HepG2 (cell line): ENCODE data around the gene CRIP1. TPM values are rescaled to one million over a fixed set of nuclear protein-coding genes. Genes with fewer than 3 reads are reported as not detected.

Source experiments
- ASH2L ChIP-seq: fragments of 300-600, 200-600 bp; sonication (generic); IDR thresholded peaks from 2 replicates; pipeline ENCODE4 v1.7.0; 2017; ENCODE audit warnings: low read depth, mild to moderate bottlenecking, moderate library complexity, mixed read lengths, low read length; ENCODE audit not compliant: insufficient read length
- ATF7 ChIP-seq, 2 experiments: fragments of 450-650 bp in 1 of 2; sonication (generic) in 1 of 2; formaldehyde crosslinking in 1 of 2; IDR thresholded peaks; 2 replicates each; pipeline versions ENCODE4 v1.4.0 to v1.6.1; 2016 to 2020; ENCODE audit warnings: antibody characterized with exemption in 1 of 2, mild to moderate bottlenecking in 1 of 2, missing genetic modification reagents in 1 of 2
- CAMTA2 ChIP-seq: sonication (generic); formaldehyde crosslinking; IDR thresholded peaks from 2 replicates; pipeline ENCODE4 v1.4.0; 2020; ENCODE audit warnings: mild to moderate bottlenecking, missing genetic modification reagents, borderline replicate concordance
- ELF1 ChIP-seq: sonication (generic); formaldehyde crosslinking; IDR thresholded peaks from 2 replicates; pipeline ENCODE4 v1.4.0; 2020; ENCODE audit warnings: missing genetic modification reagents
- ERF ChIP-seq: IDR thresholded peaks from 2 replicates; pipeline ENCODE4 v1.6.1; 2018; ENCODE audit warnings: missing biosample characterization, missing genetic modification reagents
- GMEB2 ChIP-seq: IDR thresholded peaks from 2 replicates; pipeline ENCODE4 v1.6.1; 2016; ENCODE audit warnings: missing biosample characterization, missing genetic modification reagents, low read depth
- HNRNPL ChIP-seq: fragments of 200-400 bp; formaldehyde crosslinking; IDR thresholded peaks from 2 replicates; pipeline ENCODE4 v1.6.1; 2017; ENCODE audit warnings: mild to moderate bottlenecking, low read depth, low read length
- SP4 ChIP-seq: sonication (generic); formaldehyde crosslinking; IDR thresholded peaks from 2 replicates; pipeline ENCODE4 v1.8.1; 2023; ENCODE audit warnings: mild to moderate bottlenecking, missing genetic modification reagents
- ZBTB7B ChIP-seq: sonication (generic); formaldehyde crosslinking; IDR thresholded peaks from 2 replicates; pipeline ENCODE4 v1.4.0; 2020; ENCODE audit warnings: missing genetic modification reagents
- ZNF362 ChIP-seq: sonication (generic); formaldehyde crosslinking; IDR thresholded peaks from 2 replicates; pipeline ENCODE4 v1.4.0; 2020; ENCODE audit warnings: missing genetic modification reagents, mild to moderate bottlenecking, borderline replicate concordance
- ZNF569 ChIP-seq: sonication (generic); formaldehyde crosslinking; IDR thresholded peaks from 2 replicates; pipeline ENCODE4 v1.5.0; 2020; ENCODE audit warnings: mild to moderate bottlenecking, missing genetic modification reagents, moderate library complexity, borderline replicate concordance
- polyA plus RNA-seq, 8 experiments: library from polyadenylated mRNA; depleted of rRNA in 3 of 8; stranded (reverse) in 7 of 8; unstranded in 1 of 8; fragments of >200 nt; fragmentation: Illumina TruSeq in 4 of 8; extraction: Trizol in 4 of 8; gene quantifications; 2 replicates each; pipeline versions ENCODE4 v1.2.1 to v1.2.3, GENCODE V29; 2011 to 2016; ENCODE audit warnings: low read depth in 4 of 8, missing spikeins in 1 of 8, mixed read lengths in 1 of 8; ENCODE audit not compliant: insufficient read depth in 1 of 8
- total RNA-seq, 5 experiments: library from RNA; depleted of rRNA; stranded (reverse); fragments of >200 nt; fragmentation: Illumina TruSeq; extraction: Trizol; gene quantifications; 2 replicates each; pipeline ENCODE4 v1.2.3, GENCODE V29; 2016; ENCODE audit warnings: low read depth in 1 of 5
- TF ChIP-seq, protein P1 (sequence below): sonication (generic); formaldehyde crosslinking; IDR thresholded peaks from 2 replicates; pipeline ENCODE4 v1.5.0; 2020; ENCODE audit warnings: mild to moderate bottlenecking, missing genetic modification reagents, borderline replicate concordance
- TF ChIP-seq, protein P2 (sequence below): IDR thresholded peaks from 2 replicates; pipeline ENCODE4 v1.6.1; 2012; ENCODE audit warnings: inconsistent platforms

CRIP1 gene
- total and polyA plus RNA-seq, 2 of the 13 experiments (the other 11 are each of a cell fraction or from before 2014, with no cell fraction given): 53.9 to 59.5 TPM

DNA sequence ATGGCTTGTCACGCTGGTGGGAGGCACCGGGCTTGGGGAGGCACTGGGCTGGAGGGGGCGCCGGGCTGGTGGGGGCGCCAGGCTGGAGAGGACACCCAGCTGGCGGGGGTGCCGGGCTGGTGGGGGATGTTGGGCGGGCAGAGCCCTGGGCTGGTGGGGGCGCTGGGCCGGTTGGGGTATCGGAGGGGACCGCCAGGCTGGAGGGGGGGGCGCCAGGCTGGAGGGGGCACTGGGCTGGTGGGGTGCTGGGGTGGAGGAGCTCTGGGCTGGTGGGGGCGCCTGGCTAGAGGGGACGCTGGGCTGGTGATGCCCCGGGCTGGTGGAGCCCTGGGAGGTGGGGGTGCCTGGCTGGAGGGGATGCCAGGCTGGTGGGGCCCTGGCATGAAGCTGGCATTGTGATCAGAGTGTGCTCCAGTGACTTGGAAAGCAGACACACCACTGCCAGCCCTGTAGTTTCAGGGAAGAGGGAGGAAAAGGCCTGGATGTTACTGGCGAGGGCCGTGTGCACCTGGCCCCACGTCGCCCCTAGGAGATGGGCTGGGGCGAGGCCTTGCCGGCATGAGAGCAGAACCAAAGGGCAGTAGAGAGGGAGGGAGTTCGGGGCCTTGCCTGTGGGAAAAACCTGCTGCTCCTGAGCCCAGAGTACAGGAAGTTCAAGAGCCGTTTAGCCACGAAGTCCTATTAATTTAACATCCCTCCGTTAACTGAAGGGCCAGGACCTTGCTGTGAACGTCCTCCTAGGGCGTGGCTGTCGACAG lies 17.4 kb downstream of the CRIP1 start (continued):
- TF ChIP-seq HNRNPL (peak; percentile 85; the same call in 1 of the 2 replicates), ZBTB7B (CRISPR knock-in tag) (peak; percentile 34; the same call in 1 of the 2 replicates), SP4 (CRISPR knock-in tag) (peak; percentile 34; the same call in 1 of the 2 replicates), ATF7 (IDR thresholded peaks at IDR 0.05) (no peak), ATF7 (CRISPR knock-in tag; IDR thresholded peaks at IDR 0.05) (no peak), CAMTA2 (CRISPR knock-in tag) (no peak), GMEB2 (CRISPR knock-in tag) (no peak), ZNF362 (no peak), ERF (CRISPR knock-in tag) (peak; percentile 22; the same call in 1 of the 2 replicates), ASH2L (no peak), ELF1 (CRISPR knock-in tag) (peak; percentile 33; the same call in 1 of the 2 replicates), ZNF569 (CRISPR knock-in tag) (no peak)
- TF ChIP-seq, protein P1, sequence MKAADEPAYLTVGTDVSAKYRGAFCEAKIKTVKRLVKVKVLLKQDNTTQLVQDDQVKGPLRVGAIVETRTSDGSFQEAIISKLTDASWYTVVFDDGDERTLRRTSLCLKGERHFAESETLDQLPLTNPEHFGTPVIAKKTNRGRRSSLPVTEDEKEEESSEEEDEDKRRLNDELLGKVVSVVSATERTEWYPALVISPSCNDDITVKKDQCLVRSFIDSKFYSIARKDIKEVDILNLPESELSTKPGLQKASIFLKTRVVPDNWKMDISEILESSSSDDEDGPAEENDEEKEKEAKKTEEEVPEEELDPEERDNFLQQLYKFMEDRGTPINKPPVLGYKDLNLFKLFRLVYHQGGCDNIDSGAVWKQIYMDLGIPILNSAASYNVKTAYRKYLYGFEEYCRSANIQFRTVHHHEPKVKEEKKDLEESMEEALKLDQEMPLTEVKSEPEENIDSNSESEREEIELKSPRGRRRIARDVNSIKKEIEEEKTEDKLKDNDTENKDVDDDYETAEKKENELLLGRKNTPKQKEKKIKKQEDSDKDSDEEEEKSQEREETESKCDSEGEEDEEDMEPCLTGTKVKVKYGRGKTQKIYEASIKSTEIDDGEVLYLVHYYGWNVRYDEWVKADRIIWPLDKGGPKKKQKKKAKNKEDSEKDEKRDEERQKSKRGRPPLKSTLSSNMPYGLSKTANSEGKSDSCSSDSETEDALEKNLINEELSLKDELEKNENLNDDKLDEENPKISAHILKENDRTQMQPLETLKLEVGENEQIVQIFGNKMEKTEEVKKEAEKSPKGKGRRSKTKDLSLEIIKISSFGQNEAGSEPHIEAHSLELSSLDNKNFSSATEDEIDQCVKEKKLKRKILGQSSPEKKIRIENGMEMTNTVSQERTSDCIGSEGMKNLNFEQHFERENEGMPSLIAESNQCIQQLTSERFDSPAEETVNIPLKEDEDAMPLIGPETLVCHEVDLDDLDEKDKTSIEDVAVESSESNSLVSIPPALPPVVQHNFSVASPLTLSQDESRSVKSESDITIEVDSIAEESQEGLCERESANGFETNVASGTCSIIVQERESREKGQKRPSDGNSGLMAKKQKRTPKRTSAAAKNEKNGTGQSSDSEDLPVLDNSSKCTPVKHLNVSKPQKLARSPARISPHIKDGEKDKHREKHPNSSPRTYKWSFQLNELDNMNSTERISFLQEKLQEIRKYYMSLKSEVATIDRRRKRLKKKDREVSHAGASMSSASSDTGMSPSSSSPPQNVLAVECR (CRISPR knock-in tag): peak; percentile 25; the same call in 1 of the 2 replicates
- TF ChIP-seq, protein P2, sequence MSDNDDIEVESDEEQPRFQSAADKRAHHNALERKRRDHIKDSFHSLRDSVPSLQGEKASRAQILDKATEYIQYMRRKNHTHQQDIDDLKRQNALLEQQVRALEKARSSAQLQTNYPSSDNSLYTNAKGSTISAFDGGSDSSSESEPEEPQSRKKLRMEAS: peak; percentile 67
